DOHH2 (cell line): Measurements from ENCODE around the gene ARID1B.

Experiments used
- H3F3A ChIP-seq: fragments of 200-600 bp; sonication (generic), shearing (Covaris generic); 2 replicates; pipeline ENCODE4 v1.6.0; 2016; ENCODE audit warnings: antibody characterized with exemption, mild to moderate bottlenecking; ENCODE audit not compliant: control insufficient read depth, insufficient read depth
- H3K27ac ChIP-seq: fragments of 200-600 bp; sonication (generic); 2 replicates; pipeline ENCODE4 v1.5.1; 2014; ENCODE audit warnings: low read depth, mild to moderate bottlenecking, low read length, moderate library complexity
- H3K27me3 ChIP-seq: fragments of 200-600 bp; sonication (generic); 2 replicates; pipeline ENCODE4 v1.6.1; 2014; ENCODE audit warnings: mild to moderate bottlenecking, low read length, mixed read lengths; ENCODE audit not compliant: control insufficient read depth
- H3K36me3 ChIP-seq: fragments of 200-600 bp; sonication (generic); 2 replicates; pipeline ENCODE4 v1.6.1; 2014; ENCODE audit warnings: mild to moderate bottlenecking, low read length, moderate library complexity, mixed read lengths; ENCODE audit not compliant: control insufficient read depth
- H3K4me1 ChIP-seq: fragments of 200-600 bp; sonication (generic); 2 replicates; pipeline ENCODE4 v1.6.1; 2014; ENCODE audit warnings: mild to moderate bottlenecking, low read length, mixed read lengths; ENCODE audit not compliant: control insufficient read depth
- H3K4me2 ChIP-seq: fragments of 200-600 bp; sonication (generic); 2 replicates; pipeline ENCODE4 v1.6.0; 2014; ENCODE audit warnings: mild to moderate bottlenecking, low read length, moderate library complexity
- H3K4me3 ChIP-seq: fragments of 200-600 bp; sonication (generic); 2 replicates; pipeline ENCODE4 v1.5.1; 2014; ENCODE audit warnings: mild to moderate bottlenecking, low read length, mixed read lengths
- H3K79me2 ChIP-seq: fragments of 200-600 bp; sonication (generic); 2 replicates; pipeline ENCODE4 v1.6.1; 2014; ENCODE audit warnings: mild to moderate bottlenecking, low read length, mixed read lengths; ENCODE audit not compliant: control insufficient read depth
- H3K9me2 ChIP-seq: fragments of 200-600 bp; sonication (generic); replicated peaks from 2 replicates; pipeline ENCODE4 v1.6.1; 2014; ENCODE audit warnings: mild to moderate bottlenecking, low read length, mixed read lengths; ENCODE audit not compliant: control insufficient read depth
- H3K9me3 ChIP-seq: fragments of 200-600 bp; sonication (generic); 2 replicates; pipeline ENCODE4 v1.6.1; 2014; ENCODE audit warnings: antibody characterized with exemption, low read length, mixed read lengths; ENCODE audit not compliant: control insufficient read depth, insufficient read depth
- H4K20me1 ChIP-seq: fragments of 200-600 bp; sonication (generic); 2 replicates; pipeline ENCODE4 v1.6.0; 2014; ENCODE audit warnings: low read depth, mild to moderate bottlenecking, antibody characterized with exemption, low read length, moderate library complexity; ENCODE audit not compliant: control insufficient read depth, insufficient read depth
- CTCF ChIP-seq: fragments of 200-600 bp; sonication (generic); IDR thresholded peaks from one replicate; pipeline ENCODE4 v1.5.1; 2014; ENCODE audit warnings: antibody characterized with exemption, mild to moderate bottlenecking, low read depth, low read length; ENCODE audit not compliant: poor library complexity, severe bottlenecking
- EZH2phosphoT487 ChIP-seq: fragments of 200-600 bp; sonication (generic); IDR thresholded peaks from 2 replicates; pipeline ENCODE4 v1.6.1; 2017; ENCODE audit warnings: borderline replicate concordance, mild to moderate bottlenecking, antibody characterized with exemption, low read length, moderate library complexity, mixed read lengths

ARID1B gene

DNA sequence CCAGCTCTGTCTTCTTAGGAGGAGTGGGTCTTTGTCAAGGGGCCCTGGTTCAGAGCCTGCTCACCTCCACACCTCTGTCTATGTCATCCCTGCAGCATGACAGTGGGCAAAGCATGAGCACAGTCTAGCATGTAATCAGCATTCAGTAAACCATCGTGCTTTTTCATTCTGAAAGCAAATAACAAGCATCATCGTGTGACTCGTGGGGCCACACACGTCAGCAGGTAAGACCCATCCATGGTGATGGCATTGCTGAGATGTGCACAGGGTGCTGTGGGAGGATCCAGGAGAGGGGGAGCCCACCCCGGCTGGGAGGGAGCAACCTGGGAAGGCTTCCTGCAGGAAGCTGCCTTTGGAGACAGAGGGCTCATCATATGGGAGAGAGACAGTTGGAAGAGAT is 439.4 kb downstream of the ARID1B start:
- H3K9me3 ChIP-seq, result no peaks in the 10 kb centered on the region
- peaks cover 7% of the 10 kb centered on the region; the same call in 1 of the 2 replicates for H3F3A ChIP-seq
- peaks cover 10% of the 10 kb centered on the region for H3K4me1 ChIP-seq
- H3K27ac ChIP-seq, result no peak overlapping the region
- no peaks in the 10 kb centered on the region for H3K9me2 ChIP-seq
- H3K36me3 ChIP-seq, result no peaks in the 10 kb centered on the region
- TF ChIP-seq CTCF, result no peak
- no peak for TF ChIP-seq EZH2phosphoT487
- H3K27me3 ChIP-seq, result no peaks in the 10 kb centered on the region
- H3K4me2 ChIP-seq, result no peak overlapping the region
- H3K79me2 ChIP-seq, result no peaks in the 10 kb centered on the region
- H4K20me1 ChIP-seq, result no peaks in the 10 kb centered on the region
- H3K4me3 ChIP-seq, result no peak overlapping the region

DNA sequence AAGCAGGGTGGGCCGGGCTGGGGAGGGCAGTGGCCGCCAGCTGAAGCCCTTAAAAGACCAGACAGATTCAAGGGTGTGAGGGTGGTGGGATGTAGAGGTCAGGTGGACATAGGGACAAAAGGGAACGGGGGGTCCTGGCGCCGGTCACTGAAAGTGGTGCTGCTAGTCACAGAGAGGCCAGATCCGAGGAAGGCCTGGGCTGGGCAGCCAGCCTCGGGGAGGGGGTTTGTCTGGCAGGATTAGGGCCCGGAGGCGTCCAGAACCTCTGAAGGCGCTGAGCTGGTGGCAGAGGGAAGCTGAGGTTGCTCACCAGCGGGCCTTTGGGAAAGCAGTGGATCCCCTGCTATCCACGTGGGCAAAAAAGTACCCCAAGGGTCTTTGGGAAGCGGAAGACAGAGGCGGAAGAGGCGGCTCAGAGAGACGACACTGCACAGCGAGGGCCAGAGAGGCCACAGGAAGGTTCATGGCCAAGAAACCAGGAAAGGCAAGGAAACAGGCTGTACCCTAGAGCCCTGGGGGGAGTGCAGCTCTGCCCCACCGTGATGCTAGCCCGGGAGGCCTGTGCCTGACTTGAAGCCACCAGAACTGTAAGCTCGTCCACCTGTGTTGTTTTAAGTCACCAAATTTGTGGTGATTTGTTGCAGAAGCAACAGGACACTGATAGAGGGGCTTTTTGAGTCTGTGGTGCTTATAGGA is 440.2 kb downstream of the ARID1B start:
- H3F3A ChIP-seq, result peaks cover 7% of the 10 kb centered on the region; the same call in 1 of the 2 replicates
- no peaks in the 10 kb centered on the region for H3K9me3 ChIP-seq
- H3K36me3 ChIP-seq, result no peaks in the 10 kb centered on the region
- TF ChIP-seq EZH2phosphoT487 (no peak), CTCF (no peak)
- H4K20me1 ChIP-seq, result no peaks in the 10 kb centered on the region
- no peak overlapping the region for H3K4me2 ChIP-seq
- H3K9me2 ChIP-seq, result no peaks in the 10 kb centered on the region
- no peak overlapping the region for H3K4me3 ChIP-seq
- H3K4me1 ChIP-seq, result peaks cover 18% of the 10 kb centered on the region
- no peaks in the 10 kb centered on the region for H3K79me2 ChIP-seq
- no peaks in the 10 kb centered on the region for H3K27me3 ChIP-seq
- H3K27ac ChIP-seq, result no peak overlapping the region

- H3F3A ChIP-seq, result peaks cover 7% of the 10 kb centered on the region; the same call in 1 of the 2 replicates
- TF ChIP-seq CTCF, result no peak
- TF ChIP-seq EZH2phosphoT487, result no peak
- H3K27ac ChIP-seq, result no peak overlapping the region
- no peaks in the 10 kb centered on the region for H3K79me2 ChIP-seq
- H3K4me2 ChIP-seq, result no peak overlapping the region
- H3K9me2 ChIP-seq, result no peaks in the 10 kb centered on the region
- H3K9me3 ChIP-seq, result no peaks in the 10 kb centered on the region
- no peaks in the 10 kb centered on the region for H3K27me3 ChIP-seq
- H3K4me3 ChIP-seq, result no peak overlapping the region
- no peaks in the 10 kb centered on the region for H3K36me3 ChIP-seq
- H3K4me1 ChIP-seq, result peaks cover 23% of the 10 kb centered on the region
- no peaks in the 10 kb centered on the region for H4K20me1 ChIP-seq
These were observed 440.8 kb downstream of the ARID1B start for GRCh38 chr6:157217894-157218370.
